ENCODE measurements around the gene PSAPL1. TPM values are rescaled to one million over a fixed set of nuclear protein-coding genes. Genes with fewer than 3 reads are reported as not detected.

The PSAPL1 gene
- total RNA-seq, 1 donor from 2014 or later: not detected

- no peak overlapping the region for H3K4me3 ChIP-seq (ENCODE audit: low read depth, low read length)
- TF ChIP-seq CTCF (conservative IDR thresholded peaks at IDR 0.05; ENCODE audit: low read depth, low read length): no peak
- DNase-seq (ENCODE audit: low read depth): no peak
These were observed 14.1 kb downstream of the PSAPL1 start for GRCh38 chr4:7420661-7421040.

GRCh38 chr4:7419961-7420660 lies 14.6 kb downstream of the PSAPL1 start:
- DNase-seq (ENCODE audit: low read depth): no peak
- no peak for TF ChIP-seq CTCF (conservative IDR thresholded peaks at IDR 0.05; ENCODE audit: low read depth, low read length)
- no peak overlapping the region for H3K4me3 ChIP-seq (ENCODE audit: low read depth, low read length)

GRCh38 chr4:7418131-7418943 lies 16.4 kb downstream of the PSAPL1 start:
- H3K4me3 ChIP-seq (ENCODE audit: low read depth, low read length): no peak overlapping the region
- no peak for DNase-seq (ENCODE audit: low read depth)
- no peak for TF ChIP-seq CTCF (conservative IDR thresholded peaks at IDR 0.05; ENCODE audit: low read depth, low read length)

GRCh38 chr4:7417639-7418038 lies 17.1 kb downstream of the PSAPL1 start:
- DNase-seq (ENCODE audit: low read depth): no peak
- no peak for TF ChIP-seq CTCF (conservative IDR thresholded peaks at IDR 0.05; ENCODE audit: low read depth, low read length)
- H3K4me3 ChIP-seq (ENCODE audit: low read depth, low read length): no peak overlapping the region

GRCh38 chr4:7416745-7417432 lies 17.8 kb downstream of the PSAPL1 start:
- H3K4me3 ChIP-seq (ENCODE audit: low read depth, low read length): no peak overlapping the region
- TF ChIP-seq CTCF (conservative IDR thresholded peaks at IDR 0.05; ENCODE audit: low read depth, low read length): no peak
- DNase-seq (ENCODE audit: low read depth): no peak

- H3K4me3 ChIP-seq (ENCODE audit: low read depth, low read length): no peak overlapping the region
- no peak for DNase-seq (ENCODE audit: low read depth)
- no peak for TF ChIP-seq CTCF (conservative IDR thresholded peaks at IDR 0.05; ENCODE audit: low read depth, low read length)
These were observed 18.6 kb downstream of the PSAPL1 start for GRCh38 chr4:7415927-7416686.

Data from epithelial cell of proximal tubule (primary cell).